Chondrocyte (in vitro differentiated cells): ENCODE data around the gene MAPK8IP2. TPM values are rescaled to one million over a fixed set of nuclear protein-coding genes. Genes with fewer than 3 reads are reported as not detected.

Source experiments
- DNase-seq: peaks from one replicate; pipeline ENCODE4 v3.0.0; 2021; ENCODE audit warnings: mixed read lengths, low spot score
- H3K27ac Mint-ChIP-seq: one replicate; pipeline ENCODE4 v1.8.0; 2021; ENCODE audit warnings: mild to moderate bottlenecking, moderate library complexity, mixed read lengths; ENCODE audit not compliant: unreplicated experiment
- H3K27me3 Mint-ChIP-seq: 2 replicates; pipeline ENCODE4 v1.8.0; 2021; ENCODE audit warnings: low read depth, mixed read lengths
- H3K36me3 Mint-ChIP-seq: 2 replicates; pipeline ENCODE4 v1.8.0; 2021; ENCODE audit warnings: low read depth, mixed read lengths
- H3K4me1 Mint-ChIP-seq: 2 replicates; pipeline ENCODE4 v1.8.0; 2021; ENCODE audit warnings: low read depth, mild to moderate bottlenecking, mixed read lengths
- H3K4me3 Mint-ChIP-seq: one replicate; pipeline ENCODE4 v1.8.0; 2021; ENCODE audit warnings: mild to moderate bottlenecking, moderate library complexity, mixed read lengths; ENCODE audit not compliant: unreplicated experiment
- H3K9me3 Mint-ChIP-seq: 2 replicates; pipeline ENCODE4 v1.8.0; 2021; ENCODE audit warnings: low read depth, mixed read lengths
- CTCF ChIP-seq: fragments of 200-600 bp; sonication (generic); IDR thresholded peaks from 2 replicates; pipeline ENCODE4 v1.5.0; 2021; ENCODE audit warnings: antibody characterized with exemption, mild to moderate bottlenecking, moderate library complexity
- total RNA-seq: library from RNA; stranded (reverse); gene quantifications from 3 replicates; pipeline ENCODE4 v1.2.1, GENCODE V29; 2021

The MAPK8IP2 gene
- total RNA-seq, 1 donor from 2014 or later: 4.1 TPM

DNA sequence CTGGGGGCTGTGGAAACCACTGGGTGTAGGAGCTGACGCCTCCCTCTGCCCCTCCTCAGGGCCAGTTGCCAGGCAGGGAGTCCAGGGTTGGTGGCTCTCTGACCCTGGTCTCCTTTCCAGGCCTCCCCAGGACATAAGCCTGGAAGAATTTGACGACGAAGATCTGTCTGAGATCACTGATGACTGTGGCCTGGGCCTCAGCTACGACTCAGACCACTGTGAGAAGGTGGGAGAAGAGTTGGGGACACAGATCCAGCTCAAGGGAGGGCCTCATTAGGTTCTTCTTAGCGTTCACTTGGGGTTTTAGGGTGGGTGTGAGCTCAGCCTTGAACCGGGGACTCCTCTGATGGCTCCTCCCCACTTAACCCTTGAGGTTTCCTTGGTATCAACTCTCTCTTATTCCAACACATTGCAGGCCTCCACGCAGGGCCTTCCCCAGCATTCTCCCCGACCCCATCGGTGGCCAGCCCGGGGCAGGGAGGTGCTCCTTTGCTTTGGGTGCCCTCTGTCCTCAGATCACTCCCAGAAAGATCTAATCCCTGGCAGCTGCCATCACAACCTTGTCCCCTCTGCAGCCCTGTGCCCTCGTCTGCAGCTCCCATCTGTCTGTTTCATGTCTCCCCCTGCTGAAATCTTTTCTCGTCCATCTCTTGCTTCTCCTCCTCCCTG is 1.2 kb downstream of the MAPK8IP2 start:
- peak overlapping the region; percentile 58 for H3K4me3 Mint-ChIP-seq
- H3K36me3 Mint-ChIP-seq: peaks cover 4% of the 10 kb centered on the region
- no peak overlapping the region for H3K27ac Mint-ChIP-seq
- TF ChIP-seq CTCF: no peak
- no peaks in the 10 kb centered on the region for H3K9me3 Mint-ChIP-seq
- DNase-seq: no peak
- no peaks in the 10 kb centered on the region for H3K27me3 Mint-ChIP-seq
- H3K4me1 Mint-ChIP-seq: peaks cover 9% of the 10 kb centered on the region

DNA sequence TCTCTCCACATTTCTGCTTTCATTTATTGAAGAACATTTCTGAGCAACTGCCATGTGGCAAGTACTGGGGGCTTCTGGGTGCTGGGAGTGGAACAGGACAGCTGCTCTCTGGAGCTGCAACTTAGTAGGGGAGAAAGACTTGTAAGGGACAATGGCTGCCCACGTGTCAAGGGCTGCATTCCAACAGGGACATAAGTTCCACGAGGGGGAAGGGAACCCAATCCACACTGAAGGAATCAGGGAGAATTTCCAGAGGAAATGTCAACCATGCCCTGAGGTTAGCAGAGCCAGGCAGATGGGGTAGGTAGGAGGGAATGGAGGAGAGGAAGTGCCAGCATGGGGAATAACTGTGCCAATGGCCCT is 1.7 kb downstream of the MAPK8IP2 start:
- Mint-ChIP-seq H3K9me3 (no peaks in the 10 kb centered on the region), H3K27ac (no peak overlapping the region), H3K36me3 (no peaks in the 10 kb centered on the region), H3K27me3 (no peaks in the 10 kb centered on the region), H3K4me3 (peak overlapping the region; percentile 58), H3K4me1 (peaks cover 9% of the 10 kb centered on the region)
- TF ChIP-seq CTCF: no peak
- DNase-seq: no peak

DNA sequence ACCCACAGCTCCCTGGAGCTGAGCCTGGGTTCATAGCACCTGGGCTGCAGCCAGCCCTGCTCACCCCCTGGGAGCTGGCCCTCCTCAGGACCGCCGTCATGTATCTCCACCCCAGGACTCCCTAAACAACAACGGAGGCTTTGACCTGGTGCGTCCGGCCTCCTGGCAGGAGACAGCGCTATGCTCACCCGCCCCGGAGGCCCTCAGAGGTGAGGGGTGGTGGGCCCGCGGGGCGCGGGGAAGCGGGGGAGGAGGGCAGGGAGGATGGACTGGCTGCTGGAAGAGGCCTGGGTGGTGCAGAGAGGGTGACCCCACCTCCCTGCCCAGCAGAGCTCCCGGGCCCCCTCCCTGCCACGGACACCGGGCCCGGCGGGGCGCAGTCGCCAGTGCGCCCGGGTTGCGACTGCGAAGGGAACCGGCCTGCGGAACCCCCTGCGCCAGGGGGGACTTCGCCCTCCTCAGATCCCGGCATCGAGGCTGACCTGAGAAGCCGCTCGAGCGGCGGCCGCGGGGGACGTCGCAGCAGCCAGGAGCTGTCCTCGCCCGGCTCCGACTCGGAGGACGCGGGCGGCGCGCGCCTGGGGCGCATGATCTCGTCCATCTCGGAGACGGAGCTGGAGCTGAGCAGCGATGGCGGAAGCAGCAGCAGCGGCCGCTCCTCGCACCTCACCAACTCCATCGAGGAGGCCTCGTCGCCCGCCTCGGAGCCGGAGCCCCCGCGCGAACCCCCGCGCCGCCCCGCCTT is 3.1 kb downstream of the MAPK8IP2 start:
- H3K9me3 Mint-ChIP-seq: no peaks in the 10 kb centered on the region
- no peaks in the 10 kb centered on the region for H3K27me3 Mint-ChIP-seq
- no peak overlapping the region for H3K27ac Mint-ChIP-seq

DNA sequence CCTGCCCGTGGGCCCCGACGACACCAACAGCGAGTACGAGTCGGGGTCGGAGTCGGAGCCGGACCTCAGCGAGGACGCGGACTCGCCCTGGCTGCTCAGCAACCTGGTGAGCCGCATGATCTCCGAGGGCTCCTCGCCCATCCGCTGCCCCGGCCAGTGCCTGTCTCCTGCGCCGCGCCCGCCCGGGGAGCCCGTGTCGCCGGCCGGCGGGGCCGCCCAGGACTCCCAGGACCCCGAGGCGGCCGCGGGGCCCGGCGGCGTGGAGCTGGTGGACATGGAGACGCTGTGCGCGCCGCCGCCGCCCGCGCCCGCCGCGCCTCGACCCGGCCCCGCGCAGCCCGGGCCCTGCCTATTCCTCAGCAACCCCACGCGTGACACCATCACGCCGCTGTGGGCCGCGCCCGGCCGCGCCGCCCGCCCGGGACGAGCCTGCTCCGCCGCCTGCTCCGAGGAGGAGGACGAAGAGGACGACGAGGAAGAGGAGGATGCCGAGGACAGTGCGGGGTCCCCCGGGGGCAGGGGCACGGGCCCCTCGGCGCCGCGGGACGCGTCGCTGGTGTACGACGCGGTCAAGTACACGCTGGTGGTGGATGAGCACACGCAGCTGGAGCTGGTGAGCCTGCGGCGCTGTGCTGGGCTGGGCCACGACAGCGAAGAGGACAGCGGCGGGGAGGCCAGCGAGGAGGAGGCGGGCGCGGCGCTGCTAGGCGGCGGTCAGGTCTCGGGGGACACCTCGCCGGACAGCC is 3.8 kb downstream of the MAPK8IP2 start:
- H3K27me3 Mint-ChIP-seq: no peaks in the 10 kb centered on the region
- TF ChIP-seq CTCF: no peak

More for the DNA sequence above, 3.1 kb downstream of the MAPK8IP2 start:
- H3K4me1 Mint-ChIP-seq: peaks cover 9% of the 10 kb centered on the region
- no peak overlapping the region for H3K4me3 Mint-ChIP-seq
- no peak for TF ChIP-seq CTCF
- DNase-seq: no peak
- H3K36me3 Mint-ChIP-seq: no peaks in the 10 kb centered on the region

DNA sequence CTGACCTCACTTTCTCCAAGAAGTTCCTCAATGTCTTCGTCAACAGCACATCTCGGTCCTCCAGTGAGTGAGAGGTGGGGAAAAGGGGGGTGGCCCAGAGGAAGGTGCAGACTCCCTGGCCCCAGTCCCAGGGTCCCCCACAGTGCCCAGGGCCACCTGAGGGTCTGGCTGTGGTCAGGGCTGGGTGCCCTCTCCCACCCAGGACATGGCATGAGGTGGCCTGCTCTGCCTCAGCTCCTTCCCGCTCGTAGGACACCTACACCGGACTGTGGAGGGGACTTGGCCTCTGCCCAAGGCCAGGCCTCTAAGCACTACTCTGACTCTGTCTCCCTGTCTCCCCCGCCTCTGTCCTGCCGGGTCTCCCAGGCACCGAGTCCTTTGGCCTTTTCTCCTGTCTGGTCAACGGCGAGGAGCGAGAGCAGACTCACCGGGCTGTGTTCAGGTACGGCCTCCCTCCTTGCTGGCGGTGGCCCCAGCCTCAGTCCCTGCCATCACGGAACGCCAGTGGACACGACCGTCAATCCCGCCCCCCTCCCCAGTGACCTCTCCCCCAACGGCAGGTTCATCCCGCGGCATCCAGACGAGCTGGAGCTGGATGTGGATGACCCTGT is 4.5 kb downstream of the MAPK8IP2 start:
- no peak for DNase-seq
- Mint-ChIP-seq H3K9me3 (no peaks in the 10 kb centered on the region), H3K27me3 (peaks cover 3% of the 10 kb centered on the region), H3K36me3 (no peaks in the 10 kb centered on the region), H3K4me3 (no peak overlapping the region), H3K27ac (no peak overlapping the region), H3K4me1 (peaks cover 5% of the 10 kb centered on the region)
- TF ChIP-seq CTCF: no peak

More for the DNA sequence above, 3.8 kb downstream of the MAPK8IP2 start:
- no peak for DNase-seq
- Mint-ChIP-seq H3K4me3 (no peak overlapping the region), H3K4me1 (peaks cover 9% of the 10 kb centered on the region), H3K9me3 (no peaks in the 10 kb centered on the region), H3K27ac (no peak overlapping the region), H3K36me3 (no peaks in the 10 kb centered on the region)
